ENCODE results near the gene WFIKKN2. TPM values are rescaled to one million over a fixed set of nuclear protein-coding genes. Genes with fewer than 3 reads are reported as not detected.

WFIKKN2 gene
- total RNA-seq, 1 donor from 2014 or later = not detected

- peaks cover 22% of the 10 kb centered on the region for H3K4me1 Mint-ChIP-seq
- H3K4me1 ChIP-seq = peaks cover 10% of the 10 kb centered on the region
- peak overlapping the region; percentile 69 for H3K27ac Mint-ChIP-seq
- no peaks in the 10 kb centered on the region for H3K36me3 Mint-ChIP-seq
- peaks cover 5% of the 10 kb centered on the region for H3K27me3 Mint-ChIP-seq (ENCODE audit: insufficient read depth, low read depth)
- no peak overlapping the region for H3K9ac ChIP-seq
- H2AFZ ChIP-seq (replicated peaks) = peak overlapping the region; percentile 77
- H3K27ac ChIP-seq = no peak overlapping the region
- H3K4me3 ChIP-seq = no peak overlapping the region
- H3K4me3 Mint-ChIP-seq = no peak overlapping the region
- H3K79me2 ChIP-seq (ENCODE audit: low read depth) = no peaks in the 10 kb centered on the region
- H3F3A ChIP-seq (ENCODE audit: low read depth) = no peaks in the 10 kb centered on the region
- H3K9me3 Mint-ChIP-seq = no peaks in the 10 kb centered on the region
- peak overlapping the region; percentile 29 for H3K4me2 ChIP-seq
- H3K36me3 ChIP-seq = no peaks in the 10 kb centered on the region
- TF ChIP-seq, protein P1, sequence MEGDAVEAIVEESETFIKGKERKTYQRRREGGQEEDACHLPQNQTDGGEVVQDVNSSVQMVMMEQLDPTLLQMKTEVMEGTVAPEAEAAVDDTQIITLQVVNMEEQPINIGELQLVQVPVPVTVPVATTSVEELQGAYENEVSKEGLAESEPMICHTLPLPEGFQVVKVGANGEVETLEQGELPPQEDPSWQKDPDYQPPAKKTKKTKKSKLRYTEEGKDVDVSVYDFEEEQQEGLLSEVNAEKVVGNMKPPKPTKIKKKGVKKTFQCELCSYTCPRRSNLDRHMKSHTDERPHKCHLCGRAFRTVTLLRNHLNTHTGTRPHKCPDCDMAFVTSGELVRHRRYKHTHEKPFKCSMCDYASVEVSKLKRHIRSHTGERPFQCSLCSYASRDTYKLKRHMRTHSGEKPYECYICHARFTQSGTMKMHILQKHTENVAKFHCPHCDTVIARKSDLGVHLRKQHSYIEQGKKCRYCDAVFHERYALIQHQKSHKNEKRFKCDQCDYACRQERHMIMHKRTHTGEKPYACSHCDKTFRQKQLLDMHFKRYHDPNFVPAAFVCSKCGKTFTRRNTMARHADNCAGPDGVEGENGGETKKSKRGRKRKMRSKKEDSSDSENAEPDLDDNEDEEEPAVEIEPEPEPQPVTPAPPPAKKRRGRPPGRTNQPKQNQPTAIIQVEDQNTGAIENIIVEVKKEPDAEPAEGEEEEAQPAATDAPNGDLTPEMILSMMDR (IDR thresholded peaks at IDR 0.05) = no peak
- no peak for TF ChIP-seq EZH2 (IDR thresholded peaks at IDR 0.05)
- TF ChIP-seq EZH2phosphoT487 (IDR thresholded peaks at IDR 0.05) = no peak
- no peaks in the 10 kb centered on the region for H4K20me1 ChIP-seq (ENCODE audit: low read depth)
- DNase-seq (ENCODE audit: low spot score) = no peak
- H3K27me3 ChIP-seq = no peaks in the 10 kb centered on the region
- H3K9me3 ChIP-seq (ENCODE audit: low read depth) = no peaks in the 10 kb centered on the region
These were observed 44.8 kb upstream of the WFIKKN2 start for GRCh38 chr17:50790618-50791017.

DNA sequence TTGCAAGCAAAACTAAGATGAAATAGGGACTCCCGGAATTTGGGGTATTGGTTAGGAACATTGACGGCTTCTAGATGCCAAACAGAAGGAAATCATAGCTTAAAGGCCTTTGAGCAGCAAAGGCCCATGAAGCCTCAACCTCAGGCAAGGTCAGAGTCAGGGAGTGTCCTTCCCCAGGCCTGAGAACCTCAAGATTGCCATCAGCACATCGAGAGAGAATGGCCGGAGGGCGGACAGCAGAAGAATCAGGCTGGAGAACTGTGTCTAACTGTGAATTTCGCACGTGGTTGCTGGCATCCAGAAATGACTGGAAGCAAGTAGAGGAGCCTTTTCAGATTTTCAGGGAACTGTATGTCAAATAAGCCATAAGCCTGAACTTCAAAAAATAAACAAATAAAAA lies 43.3 kb upstream of the WFIKKN2 start:
- Histone ChIP-seq H3K9ac (no peak overlapping the region), H3K9me3 (ENCODE audit: low read depth) (no peaks in the 10 kb centered on the region), H3F3A (ENCODE audit: low read depth) (no peaks in the 10 kb centered on the region), H4K20me1 (ENCODE audit: low read depth) (no peaks in the 10 kb centered on the region), H3K79me2 (ENCODE audit: low read depth) (no peaks in the 10 kb centered on the region), H3K27ac (no peak overlapping the region), H2AFZ (replicated peaks) (no peak overlapping the region), H3K4me2 (no peak overlapping the region), H3K4me3 (no peak overlapping the region), H3K36me3 (no peaks in the 10 kb centered on the region), H3K4me1 (peaks cover 10% of the 10 kb centered on the region), H3K27me3 (no peaks in the 10 kb centered on the region)
- no peak for DNase-seq (ENCODE audit: low spot score)
- peaks cover 4% of the 10 kb centered on the region for H3K27me3 Mint-ChIP-seq (ENCODE audit: insufficient read depth, low read depth)
- peaks cover 22% of the 10 kb centered on the region for H3K4me1 Mint-ChIP-seq
- no peaks in the 10 kb centered on the region for H3K36me3 Mint-ChIP-seq
- no peaks in the 10 kb centered on the region for H3K9me3 Mint-ChIP-seq
- no peak overlapping the region for H3K4me3 Mint-ChIP-seq
- H3K27ac Mint-ChIP-seq = no peak overlapping the region
- TF ChIP-seq, protein P1 (IDR thresholded peaks at IDR 0.05) = no peak
- no peak for TF ChIP-seq EZH2phosphoT487 (IDR thresholded peaks at IDR 0.05)

DNA sequence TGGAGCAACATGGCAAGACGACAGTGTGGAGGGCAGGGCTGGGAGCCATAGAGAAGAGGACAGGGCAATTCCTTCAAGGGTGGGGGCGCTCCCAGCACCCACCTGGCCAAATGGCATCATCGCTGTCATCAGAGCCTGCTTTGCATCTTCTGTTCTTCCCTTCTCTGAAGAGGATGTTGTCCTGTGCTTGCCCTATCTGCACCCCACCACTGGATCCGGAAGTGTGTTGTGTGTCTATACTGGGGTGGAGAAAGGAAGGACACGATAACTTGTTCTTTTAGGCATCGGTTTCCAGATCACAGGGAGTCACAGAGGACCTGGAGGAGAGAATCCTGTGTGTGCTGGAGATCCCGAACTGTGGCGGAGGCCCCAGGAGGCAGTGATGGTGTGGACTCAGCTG lies 42.4 kb upstream of the WFIKKN2 start:
- H3K27ac ChIP-seq = no peak overlapping the region
- no peaks in the 10 kb centered on the region for H3K79me2 ChIP-seq (ENCODE audit: low read depth)
- peaks cover 13% of the 10 kb centered on the region for H3K4me1 ChIP-seq
- TF ChIP-seq EZH2phosphoT487 (IDR thresholded peaks at IDR 0.05) (no peak), EZH2 (IDR thresholded peaks at IDR 0.05) (no peak)
- TF ChIP-seq, protein P1 (IDR thresholded peaks at IDR 0.05) = no peak
- Mint-ChIP-seq H3K4me1 (peaks cover 26% of the 10 kb centered on the region), H3K4me3 (no peak overlapping the region), H3K27ac (peak overlapping the region; percentile 30), H3K36me3 (no peaks in the 10 kb centered on the region), H3K9me3 (no peaks in the 10 kb centered on the region), H3K27me3 (ENCODE audit: insufficient read depth, low read depth) (peaks cover 6% of the 10 kb centered on the region)
- no peaks in the 10 kb centered on the region for H3K27me3 ChIP-seq
- no peaks in the 10 kb centered on the region for H3F3A ChIP-seq (ENCODE audit: low read depth)
- H4K20me1 ChIP-seq (ENCODE audit: low read depth) = no peaks in the 10 kb centered on the region
- H3K4me2 ChIP-seq = no peak overlapping the region
- no peak overlapping the region for H3K4me3 ChIP-seq
- no peak for DNase-seq (ENCODE audit: low spot score)
- no peak overlapping the region for H3K9ac ChIP-seq
- no peak overlapping the region for H2AFZ ChIP-seq (replicated peaks)
- H3K36me3 ChIP-seq = no peaks in the 10 kb centered on the region
- no peaks in the 10 kb centered on the region for H3K9me3 ChIP-seq (ENCODE audit: low read depth)

All from neural progenitor cell (in vitro differentiated cells).